Stimulated activated naive CD8-positive, alpha-beta T cell treated with anti-CD3 and anti-CD28 coated beads, Interleukin-15, Interleukin-2, amounts not matched to agents 100 ng/mL and 50 ng/mL, for 24 hours (primary cell): ENCODE data around the gene GMEB2.
A peak's percentile ranks its signal among the peaks of the same experiment; 100 is the strongest.

Experiments used
- H3K27ac Mint-ChIP-seq: one replicate; pipeline ENCODE4 v1.8.0; 2021; ENCODE audit warnings: mild to moderate bottlenecking, mixed read lengths
- H3K27me3 Mint-ChIP-seq: one replicate; pipeline ENCODE4 v1.8.0; 2021; ENCODE audit warnings: mixed read lengths
- H3K36me3 Mint-ChIP-seq: one replicate; pipeline ENCODE4 v1.8.0; 2021; ENCODE audit warnings: low read depth, mixed read lengths
- H3K4me1 Mint-ChIP-seq: one replicate; pipeline ENCODE4 v1.8.0; 2021; ENCODE audit warnings: low read depth, mixed read lengths
- H3K4me3 Mint-ChIP-seq: one replicate; pipeline ENCODE4 v1.8.0; 2021; ENCODE audit warnings: mild to moderate bottlenecking, mixed read lengths
- H3K9me3 Mint-ChIP-seq: one replicate; pipeline ENCODE4 v1.8.0; 2021; ENCODE audit warnings: mixed read lengths

GMEB2 gene

DNA sequence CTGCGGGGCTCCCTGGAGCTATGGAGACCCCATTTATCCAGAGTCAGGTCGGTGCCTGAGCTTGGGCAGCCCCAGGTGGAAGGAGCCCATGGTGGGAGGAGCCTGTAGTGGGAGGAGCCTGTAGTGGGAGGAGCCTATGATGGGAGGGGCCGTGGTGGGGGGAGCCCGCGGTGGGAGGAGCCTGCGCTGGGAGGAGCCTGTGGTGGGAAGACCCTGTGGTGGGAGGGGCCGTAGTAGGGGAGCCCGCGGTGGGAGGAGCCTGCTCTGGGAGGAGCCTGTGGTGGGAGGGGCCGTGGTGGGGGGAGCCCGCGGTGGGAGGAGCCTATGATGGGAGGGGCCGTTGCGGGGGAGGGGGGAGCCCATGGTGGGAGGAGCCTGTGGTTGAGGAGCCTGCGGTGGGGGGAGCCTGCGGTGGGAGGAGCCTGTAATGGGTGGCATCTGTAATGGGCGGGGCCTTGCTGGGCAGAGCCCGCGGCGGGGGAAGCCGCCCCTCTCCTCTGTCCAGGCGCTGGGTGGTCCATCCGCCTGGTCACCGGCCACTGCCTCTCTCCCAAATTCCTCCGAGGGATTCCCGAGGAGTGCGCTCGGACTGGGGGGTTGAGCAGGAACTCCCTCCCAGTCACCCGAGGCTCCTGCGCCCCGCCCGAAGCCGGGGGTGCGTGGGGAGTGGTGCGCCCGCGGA, 73.5 kb downstream of the GMEB2 start:
- no peaks in the 10 kb centered on the region for H3K36me3 Mint-ChIP-seq
- H3K4me1 Mint-ChIP-seq, result peaks cover 12% of the 10 kb centered on the region
- H3K4me3 Mint-ChIP-seq, result peak overlapping the region; percentile 43
- no peaks in the 10 kb centered on the region for H3K9me3 Mint-ChIP-seq
- H3K27me3 Mint-ChIP-seq, result peaks cover 3% of the 10 kb centered on the region
- H3K27ac Mint-ChIP-seq, result no peak overlapping the region

DNA sequence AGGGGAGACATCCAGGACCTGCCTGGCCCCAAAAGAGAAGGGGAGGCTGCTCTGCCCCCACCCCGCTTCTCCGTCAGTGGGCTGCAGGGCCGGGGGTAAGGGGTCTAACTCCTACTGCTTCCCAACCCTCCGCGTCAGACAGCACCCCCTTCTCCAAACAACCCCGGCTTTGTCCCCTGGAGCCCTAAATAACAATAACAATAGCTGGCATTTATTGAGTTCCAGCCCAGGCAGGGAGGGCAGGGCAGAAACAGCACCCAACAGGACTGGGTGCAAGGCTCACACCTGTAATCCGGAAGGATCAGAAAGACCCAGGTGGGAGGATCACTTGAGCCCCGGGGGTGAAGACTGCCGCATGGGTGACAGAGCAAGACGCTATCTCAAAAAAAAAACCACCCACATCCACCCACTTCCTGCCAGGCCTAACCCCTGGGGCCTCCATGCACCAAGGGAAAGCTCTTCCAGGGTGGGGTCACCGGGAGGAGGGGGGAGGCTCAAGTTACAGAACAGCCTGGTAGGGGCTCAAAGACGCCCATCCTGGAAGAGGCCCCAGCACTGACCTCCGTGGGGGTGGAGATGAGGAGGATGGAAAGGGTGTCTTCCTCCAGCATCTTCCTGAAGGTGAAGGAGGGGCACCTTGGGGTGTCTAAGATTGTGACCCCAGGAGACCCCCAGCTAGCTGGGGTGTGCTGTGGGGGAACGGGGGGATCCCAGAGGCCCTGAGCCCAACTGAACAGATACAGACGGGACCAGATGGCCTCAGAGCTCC, 74.2 kb downstream of the GMEB2 start:
- peaks cover 3% of the 10 kb centered on the region for H3K27me3 Mint-ChIP-seq
- H3K4me3 Mint-ChIP-seq, result peak overlapping the region; percentile 43
- H3K36me3 Mint-ChIP-seq, result no peaks in the 10 kb centered on the region
- no peaks in the 10 kb centered on the region for H3K9me3 Mint-ChIP-seq
- H3K27ac Mint-ChIP-seq, result peak overlapping the region; percentile 40
- H3K4me1 Mint-ChIP-seq, result peaks cover 12% of the 10 kb centered on the region

DNA sequence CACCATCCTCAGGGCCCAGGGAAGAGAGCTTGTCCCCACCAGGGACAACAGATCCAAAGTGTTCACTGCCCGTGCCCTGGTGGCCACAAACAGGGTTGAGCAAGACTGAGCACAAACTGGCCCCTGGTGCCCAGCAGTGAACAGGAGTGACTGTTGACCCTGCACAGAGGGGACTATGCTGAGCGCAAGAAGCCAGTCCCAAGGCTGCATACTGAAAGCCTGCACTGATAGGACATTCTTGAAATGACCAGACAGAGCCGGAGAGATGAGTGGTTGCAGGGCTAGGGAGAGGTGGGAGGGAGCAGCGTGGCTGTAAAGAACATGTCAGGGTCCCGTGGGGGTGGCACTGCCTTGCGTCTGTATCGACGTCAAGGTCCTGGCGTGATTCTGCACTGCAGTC, 75.8 kb downstream of the GMEB2 start:
- Mint-ChIP-seq H3K36me3 (no peaks in the 10 kb centered on the region), H3K27ac (no peak overlapping the region), H3K4me3 (no peak overlapping the region)

DNA sequence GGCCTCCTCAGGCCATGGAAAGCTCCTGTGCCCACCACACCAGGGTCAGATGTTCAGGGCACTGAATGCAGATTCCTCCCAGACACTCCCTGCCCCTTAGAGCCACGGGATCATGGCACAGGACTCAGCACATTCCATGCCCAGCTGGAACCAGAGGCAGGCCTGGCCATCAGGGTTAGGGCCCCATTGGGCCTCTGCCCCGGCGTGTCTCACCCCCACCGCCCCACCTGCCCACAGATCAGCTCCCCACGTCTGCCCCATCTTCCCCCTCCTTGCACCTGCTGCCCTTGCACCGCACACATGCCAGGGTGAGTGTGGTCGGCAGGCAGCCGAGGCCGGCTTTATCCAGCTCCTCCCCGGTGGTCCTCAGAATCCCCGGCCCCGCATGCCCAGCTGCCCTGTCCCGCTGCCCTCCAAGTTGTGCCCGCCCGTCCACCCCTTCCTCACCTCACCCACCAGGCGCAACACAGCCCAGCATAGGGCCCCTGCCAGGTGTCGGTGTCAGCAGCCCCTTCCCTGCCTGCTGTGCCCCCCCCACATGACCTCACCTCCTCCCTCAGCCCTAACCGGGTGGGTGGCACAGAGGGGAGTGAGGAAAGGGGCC, 77.1 kb downstream of the GMEB2 start:
- H3K27ac Mint-ChIP-seq, result no peak overlapping the region

More for the DNA sequence above, 75.8 kb downstream of the GMEB2 start:
- H3K27me3 Mint-ChIP-seq, result peaks cover 3% of the 10 kb centered on the region
- H3K4me1 Mint-ChIP-seq, result peaks cover 12% of the 10 kb centered on the region
- H3K9me3 Mint-ChIP-seq, result no peaks in the 10 kb centered on the region

DNA sequence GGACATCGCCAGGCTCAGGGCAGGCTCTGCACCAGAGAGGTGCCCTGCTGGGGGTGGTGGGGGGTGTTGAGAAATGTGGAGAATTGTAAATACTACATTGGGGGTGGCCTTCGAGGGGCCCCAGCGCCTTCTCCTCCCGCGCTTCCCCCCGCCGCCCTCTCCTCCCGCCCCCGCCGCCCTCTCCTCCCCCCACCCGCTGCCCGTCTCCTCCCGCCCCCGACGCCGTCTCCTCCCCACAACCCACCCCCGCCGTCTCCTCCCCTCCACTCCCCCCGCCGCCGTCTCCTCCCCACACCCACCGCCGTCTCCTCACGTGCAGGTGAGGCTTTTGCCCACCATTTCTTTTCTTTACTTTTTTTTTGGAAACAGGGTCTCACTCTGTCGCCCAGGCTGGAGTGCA, 77.9 kb downstream of the GMEB2 start:
- H3K9me3 Mint-ChIP-seq, result no peaks in the 10 kb centered on the region

More for the DNA sequence above, 77.1 kb downstream of the GMEB2 start:
- H3K9me3 Mint-ChIP-seq, result no peaks in the 10 kb centered on the region
- H3K27me3 Mint-ChIP-seq, result peaks cover 3% of the 10 kb centered on the region
- no peak overlapping the region for H3K4me3 Mint-ChIP-seq
- H3K4me1 Mint-ChIP-seq, result peaks cover 12% of the 10 kb centered on the region
- no peaks in the 10 kb centered on the region for H3K36me3 Mint-ChIP-seq

DNA sequence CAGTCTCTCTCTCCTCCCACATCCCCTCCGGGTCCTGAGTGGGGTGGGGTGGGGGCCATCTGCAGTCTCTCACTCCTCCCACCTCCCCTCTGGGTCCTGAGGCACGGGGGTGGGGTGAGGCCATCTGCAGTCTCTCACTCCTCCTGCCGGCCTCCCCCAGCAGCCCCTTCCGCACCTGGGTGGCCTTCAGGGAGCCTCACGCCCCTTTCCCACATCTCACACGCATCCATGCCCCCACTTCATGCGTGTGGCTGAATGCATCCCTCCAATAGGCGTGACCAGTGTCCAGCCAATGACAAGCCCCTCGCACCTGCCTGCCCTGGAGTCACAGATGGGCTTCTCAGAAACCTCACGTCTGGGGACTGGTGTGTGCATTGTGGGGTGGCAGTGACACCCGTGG, 78.4 kb downstream of the GMEB2 start:
- Mint-ChIP-seq H3K36me3 (no peaks in the 10 kb centered on the region), H3K9me3 (no peaks in the 10 kb centered on the region), H3K27me3 (peaks cover 3% of the 10 kb centered on the region), H3K4me3 (no peak overlapping the region), H3K27ac (no peak overlapping the region), H3K4me1 (peaks cover 12% of the 10 kb centered on the region)

More for the DNA sequence above, 77.9 kb downstream of the GMEB2 start:
- Mint-ChIP-seq H3K36me3 (no peaks in the 10 kb centered on the region), H3K27me3 (peaks cover 3% of the 10 kb centered on the region), H3K4me1 (peaks cover 12% of the 10 kb centered on the region), H3K27ac (no peak overlapping the region), H3K4me3 (no peak overlapping the region)

DNA sequence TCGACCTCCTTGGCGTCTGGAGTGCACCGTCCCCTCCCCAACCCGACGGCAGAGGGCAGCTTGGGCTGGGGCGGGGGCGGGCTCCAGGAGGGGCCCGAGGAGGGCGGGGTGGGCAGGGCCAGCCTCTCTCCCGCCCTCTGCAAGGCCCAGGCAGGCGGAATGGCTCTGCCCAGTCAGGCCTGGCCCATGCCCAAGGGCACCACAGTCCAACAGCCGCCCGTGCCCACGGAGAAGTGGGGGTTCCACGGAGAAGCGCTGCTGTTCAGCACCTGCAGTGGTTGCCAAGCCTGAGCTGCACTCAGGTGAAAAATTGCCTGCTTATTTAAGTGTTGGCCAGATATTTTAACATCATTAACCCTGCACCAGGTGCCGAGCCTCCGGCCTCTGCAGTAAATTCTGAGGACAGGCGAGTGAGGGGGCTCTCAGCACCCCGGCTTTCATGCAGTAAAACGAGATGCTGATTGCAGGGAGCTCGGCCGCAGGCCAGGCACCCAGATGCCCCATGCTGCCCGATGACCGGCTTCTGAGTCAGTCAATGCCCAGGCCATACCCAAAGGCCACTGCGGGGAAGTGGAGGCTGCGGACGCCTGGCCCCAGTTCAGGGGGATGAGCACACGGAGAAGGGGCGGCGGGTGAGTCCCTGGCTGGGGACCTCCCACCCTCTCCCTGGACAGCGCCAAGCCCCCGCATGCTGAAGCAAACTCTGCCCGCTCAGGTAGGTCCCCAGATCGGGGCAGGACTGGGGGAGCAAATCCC, 79.0 kb downstream of the GMEB2 start, which contains the start of gene SRMS:
SRMS (minus strand) TSS at position 25 of the 756 bp plus-strand sequence. CDS start 286 bp downstream, outside the sequence.
- Mint-ChIP-seq H3K4me3 (no peak within 1 kb of the TSS), H3K4me1 (peaks cover 9% of the 10 kb centered on the region)

DNA sequence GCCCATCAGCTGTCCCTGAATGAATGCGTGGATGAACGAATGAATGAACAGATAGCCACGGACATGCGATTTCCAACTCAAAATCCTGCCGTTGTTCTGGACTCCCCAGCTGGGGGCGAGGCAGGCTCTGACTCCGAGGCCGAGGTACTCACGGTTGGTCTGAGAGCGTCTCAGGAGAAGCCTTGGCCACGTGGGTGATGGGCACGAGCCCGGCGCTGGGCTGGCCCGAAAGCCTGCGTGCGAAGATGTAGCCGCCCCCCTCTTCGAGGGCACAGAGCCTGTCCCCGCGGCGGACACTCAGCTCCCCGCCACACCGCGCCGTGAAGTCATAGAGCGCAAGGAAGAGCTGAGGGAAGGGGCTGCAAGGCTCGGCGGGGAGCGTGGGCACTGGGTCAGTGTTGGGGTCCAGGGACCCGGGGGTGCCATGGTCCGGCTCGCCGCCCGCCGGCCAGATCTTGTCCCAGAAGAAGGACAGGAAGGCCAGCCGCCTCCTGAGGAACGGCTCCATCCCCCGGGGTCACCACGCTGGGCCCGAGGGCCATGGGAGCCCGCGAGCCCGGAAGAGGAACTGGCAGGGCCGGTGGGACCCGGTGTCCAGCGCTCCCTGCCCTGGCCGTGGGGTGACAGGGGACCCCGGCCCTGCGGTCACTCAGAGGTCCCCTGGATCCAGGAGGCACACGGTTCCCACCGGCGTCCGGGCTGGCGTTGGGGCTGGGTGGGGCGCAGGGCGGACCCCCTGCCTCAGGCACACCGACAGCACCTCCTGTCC, 79.8 kb downstream of the GMEB2 start:
- peaks cover 3% of the 10 kb centered on the region for H3K27me3 Mint-ChIP-seq
- H3K9me3 Mint-ChIP-seq, result no peaks in the 10 kb centered on the region
- no peak overlapping the region for H3K4me3 Mint-ChIP-seq
- no peak overlapping the region for H3K27ac Mint-ChIP-seq
- peaks cover under 1% of the 10 kb centered on the region for H3K4me1 Mint-ChIP-seq
- no peaks in the 10 kb centered on the region for H3K36me3 Mint-ChIP-seq

More for the DNA sequence above, 79.0 kb downstream of the GMEB2 start, which contains the start of gene SRMS:
- Mint-ChIP-seq H3K27me3 (peaks cover 3% of the 10 kb centered on the region), H3K27ac (no peak within 1 kb of the TSS), H3K9me3 (no peaks in the 10 kb centered on the region), H3K36me3 (no peaks in the 10 kb centered on the region)

DNA sequence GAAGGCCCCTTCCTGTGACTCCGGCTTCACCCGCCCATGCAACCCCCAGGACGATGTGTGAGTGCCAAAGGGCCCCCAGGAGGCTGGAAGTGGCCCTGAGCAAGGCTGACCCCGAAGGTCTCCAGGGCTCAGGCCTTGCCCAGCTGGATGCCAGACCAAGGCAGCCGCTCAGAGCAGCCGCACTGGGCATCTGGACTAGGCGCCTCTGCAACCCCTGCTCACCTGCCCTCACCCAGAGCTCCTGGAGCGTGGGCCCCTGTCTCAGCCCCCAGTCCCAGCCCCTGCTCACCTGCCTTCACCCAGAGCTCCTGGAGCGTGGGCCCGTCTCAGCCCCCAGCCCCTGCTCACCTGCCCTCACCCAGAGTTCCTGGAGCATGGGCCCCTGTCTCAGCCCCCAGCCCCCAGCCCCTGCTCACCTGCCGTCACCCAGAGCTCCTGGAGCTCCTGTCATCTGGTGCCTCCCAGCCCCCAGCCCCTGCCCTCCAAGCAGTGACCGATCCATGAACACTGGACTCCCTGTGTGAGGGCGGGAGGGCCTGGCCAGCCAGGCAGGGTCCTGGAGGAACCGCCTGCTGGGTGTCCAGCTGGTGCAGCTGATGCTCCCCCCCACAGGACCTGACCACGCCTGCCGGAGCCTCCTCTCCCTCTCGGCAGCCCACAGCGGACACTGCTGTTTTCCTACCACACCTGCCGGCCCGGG, 80.5 kb downstream of the GMEB2 start:
- no peak overlapping the region for H3K27ac Mint-ChIP-seq
- H3K36me3 Mint-ChIP-seq, result no peaks in the 10 kb centered on the region
- no peak overlapping the region for H3K4me3 Mint-ChIP-seq
- H3K27me3 Mint-ChIP-seq, result peaks cover 3% of the 10 kb centered on the region
- no peaks in the 10 kb centered on the region for H3K9me3 Mint-ChIP-seq
- no peaks in the 10 kb centered on the region for H3K4me1 Mint-ChIP-seq

DNA sequence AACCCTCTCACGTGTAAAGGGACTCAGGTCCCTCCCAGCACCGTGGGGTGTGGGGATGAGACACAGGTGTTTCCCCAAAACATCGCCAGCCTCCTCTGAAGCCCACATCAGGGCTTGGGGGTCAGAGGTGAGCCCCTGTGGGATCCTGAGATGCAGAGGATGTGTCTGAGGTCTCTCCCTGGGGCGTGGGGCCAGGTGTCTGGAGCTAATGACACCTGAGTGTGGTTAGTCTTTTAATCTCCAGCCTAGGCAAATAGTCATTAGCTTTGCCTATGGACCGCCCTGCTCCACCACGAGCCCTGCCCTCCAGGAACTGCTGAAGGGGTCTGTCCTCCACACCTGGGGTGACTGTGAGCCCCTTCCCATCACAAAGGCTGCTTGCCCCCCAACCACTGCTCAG, 81.1 kb downstream of the GMEB2 start:
- Mint-ChIP-seq H3K36me3 (no peaks in the 10 kb centered on the region), H3K27me3 (no peaks in the 10 kb centered on the region), H3K4me1 (no peaks in the 10 kb centered on the region), H3K27ac (no peak overlapping the region), H3K9me3 (no peaks in the 10 kb centered on the region), H3K4me3 (no peak overlapping the region)

DNA sequence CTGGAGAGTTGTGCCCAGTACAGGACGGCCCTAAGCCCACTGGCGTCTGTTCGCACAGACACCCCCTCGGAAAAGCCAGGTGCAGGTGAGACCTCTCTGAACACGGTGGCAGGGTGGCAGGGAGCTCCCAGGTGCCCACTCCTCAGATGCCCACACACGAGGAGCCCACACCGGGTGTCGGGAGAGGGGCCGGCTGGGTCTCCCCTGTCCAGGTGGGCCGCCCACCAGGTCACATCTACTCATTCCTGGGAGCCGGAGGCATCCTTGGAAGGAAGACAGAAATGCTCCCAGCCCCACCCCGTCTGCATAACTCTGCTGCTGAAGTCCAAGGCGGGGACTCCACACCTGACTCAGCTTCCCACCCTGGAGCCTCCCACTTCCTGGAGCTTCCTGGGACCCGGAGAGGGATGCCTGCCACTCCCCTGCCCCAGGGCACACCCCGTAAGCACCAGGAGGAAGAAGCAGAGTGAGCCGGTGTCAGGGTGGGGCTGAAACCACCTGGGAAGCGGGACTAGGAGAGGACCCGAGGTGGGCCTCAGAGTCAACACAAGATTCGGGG, 81.9 kb downstream of the GMEB2 start:
- no peak overlapping the region for H3K27ac Mint-ChIP-seq
- no peaks in the 10 kb centered on the region for H3K27me3 Mint-ChIP-seq
- no peak overlapping the region for H3K4me3 Mint-ChIP-seq
- H3K4me1 Mint-ChIP-seq, result no peaks in the 10 kb centered on the region
- no peaks in the 10 kb centered on the region for H3K9me3 Mint-ChIP-seq
- H3K36me3 Mint-ChIP-seq, result no peaks in the 10 kb centered on the region

DNA sequence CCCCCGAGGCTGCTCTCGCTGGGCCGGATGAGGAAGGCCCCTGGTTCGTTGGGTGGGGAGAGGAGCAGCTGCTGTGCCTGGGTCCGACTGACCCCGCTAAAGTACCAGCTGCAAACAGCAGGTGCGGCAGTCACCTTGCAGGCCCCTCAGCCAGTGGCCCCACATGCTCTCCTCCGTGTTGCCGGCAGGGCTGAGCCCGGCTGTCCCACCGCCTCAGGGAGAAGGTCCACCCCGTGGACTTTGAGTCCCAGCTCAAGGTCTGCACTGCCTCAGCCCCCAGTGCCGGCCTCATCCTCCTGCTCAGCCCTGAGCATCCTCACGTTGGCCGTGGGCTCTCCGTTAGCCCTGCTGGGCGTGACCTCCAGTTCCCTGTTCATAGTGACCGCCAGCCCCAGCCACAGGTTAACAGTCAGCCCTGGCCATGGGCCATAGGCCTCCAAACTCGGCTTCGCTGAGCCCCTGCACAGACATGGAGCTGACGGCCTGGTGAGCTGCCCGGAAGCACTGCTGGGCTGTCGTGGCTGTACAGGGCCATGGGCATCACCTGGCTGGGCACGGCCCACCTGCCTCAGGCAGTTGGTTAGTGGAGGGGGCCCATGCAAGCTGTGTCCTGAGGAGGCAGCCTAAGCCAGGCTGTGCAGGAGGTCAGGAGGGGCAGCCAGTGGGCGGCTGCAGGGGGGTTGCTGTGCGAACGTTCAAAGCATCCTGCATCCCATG, 82.5 kb downstream of the GMEB2 start:
- Mint-ChIP-seq H3K4me1 (no peaks in the 10 kb centered on the region), H3K36me3 (no peaks in the 10 kb centered on the region), H3K9me3 (no peaks in the 10 kb centered on the region), H3K27me3 (no peaks in the 10 kb centered on the region), H3K4me3 (no peak overlapping the region), H3K27ac (no peak overlapping the region)

DNA sequence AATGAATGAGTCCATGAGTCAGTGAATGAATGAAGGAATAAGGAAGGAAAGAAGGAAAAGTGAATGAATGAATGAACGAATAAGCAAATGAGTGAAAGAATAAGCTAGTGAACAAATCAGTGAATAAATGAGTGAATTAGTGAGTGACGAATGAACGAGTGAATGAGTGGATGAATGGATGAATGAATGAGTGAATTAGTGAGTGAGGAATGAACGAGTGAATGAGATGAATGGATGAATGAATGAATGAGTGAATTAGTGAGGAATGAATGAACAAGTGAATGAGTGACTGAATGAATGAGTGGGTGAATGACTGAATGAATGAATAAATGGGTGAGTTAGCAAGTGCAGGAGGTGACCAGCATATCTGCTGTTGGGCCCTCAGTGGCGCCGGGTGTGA, 83.2 kb downstream of the GMEB2 start:
- H3K9me3 Mint-ChIP-seq, result no peaks in the 10 kb centered on the region
- H3K27ac Mint-ChIP-seq, result no peak overlapping the region
- H3K4me1 Mint-ChIP-seq, result peaks cover under 1% of the 10 kb centered on the region
- H3K36me3 Mint-ChIP-seq, result no peaks in the 10 kb centered on the region
- no peak overlapping the region for H3K4me3 Mint-ChIP-seq
- H3K27me3 Mint-ChIP-seq, result no peaks in the 10 kb centered on the region
